MM.1S (cell line): Measurements from ENCODE around the gene UBASH3A.

ENCODE experiments used
- EZH2 ChIP-seq: fragments of 300-600 bp; sonication (generic); optimal IDR thresholded peaks from 2 replicates; pipeline ENCODE3; 2017; ENCODE audit warnings: low read depth, mild to moderate bottlenecking, antibody characterized with exemption, low read length, mixed read lengths
- EZH2phosphoT487 ChIP-seq: fragments of 300-600 bp; sonication (generic); IDR thresholded peaks from 2 replicates; pipeline ENCODE4 v1.6.1; 2018; ENCODE audit warnings: antibody characterized with exemption, low read length
- TF ChIP-seq, protein P1 (sequence below): fragments of 300-600 bp; sonication (generic); IDR thresholded peaks from 2 replicates; pipeline ENCODE4 v1.5.1; 2016; ENCODE audit warnings: antibody characterized with exemption, low read length, mixed read lengths

- TF ChIP-seq, protein P1, sequence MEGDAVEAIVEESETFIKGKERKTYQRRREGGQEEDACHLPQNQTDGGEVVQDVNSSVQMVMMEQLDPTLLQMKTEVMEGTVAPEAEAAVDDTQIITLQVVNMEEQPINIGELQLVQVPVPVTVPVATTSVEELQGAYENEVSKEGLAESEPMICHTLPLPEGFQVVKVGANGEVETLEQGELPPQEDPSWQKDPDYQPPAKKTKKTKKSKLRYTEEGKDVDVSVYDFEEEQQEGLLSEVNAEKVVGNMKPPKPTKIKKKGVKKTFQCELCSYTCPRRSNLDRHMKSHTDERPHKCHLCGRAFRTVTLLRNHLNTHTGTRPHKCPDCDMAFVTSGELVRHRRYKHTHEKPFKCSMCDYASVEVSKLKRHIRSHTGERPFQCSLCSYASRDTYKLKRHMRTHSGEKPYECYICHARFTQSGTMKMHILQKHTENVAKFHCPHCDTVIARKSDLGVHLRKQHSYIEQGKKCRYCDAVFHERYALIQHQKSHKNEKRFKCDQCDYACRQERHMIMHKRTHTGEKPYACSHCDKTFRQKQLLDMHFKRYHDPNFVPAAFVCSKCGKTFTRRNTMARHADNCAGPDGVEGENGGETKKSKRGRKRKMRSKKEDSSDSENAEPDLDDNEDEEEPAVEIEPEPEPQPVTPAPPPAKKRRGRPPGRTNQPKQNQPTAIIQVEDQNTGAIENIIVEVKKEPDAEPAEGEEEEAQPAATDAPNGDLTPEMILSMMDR, result no peak
- no peak for TF ChIP-seq EZH2
- no peak for TF ChIP-seq EZH2phosphoT487
Observed at GRCh38 chr21:42397746-42398394, 5.8 kb upstream of the UBASH3A start.
